GM19372 (cell line): ENCODE results near the gene DNAJC8.

Experiments used
- ATAC-seq: cut with Tn5 transposase; IDR thresholded peaks from one replicate; pipeline ENCODE4 v1.9.1; 2021; ENCODE audit warnings: mild to moderate bottlenecking, low read depth, moderate library complexity; ENCODE audit not compliant: unreplicated experiment

Gene DNAJC8

DNA sequence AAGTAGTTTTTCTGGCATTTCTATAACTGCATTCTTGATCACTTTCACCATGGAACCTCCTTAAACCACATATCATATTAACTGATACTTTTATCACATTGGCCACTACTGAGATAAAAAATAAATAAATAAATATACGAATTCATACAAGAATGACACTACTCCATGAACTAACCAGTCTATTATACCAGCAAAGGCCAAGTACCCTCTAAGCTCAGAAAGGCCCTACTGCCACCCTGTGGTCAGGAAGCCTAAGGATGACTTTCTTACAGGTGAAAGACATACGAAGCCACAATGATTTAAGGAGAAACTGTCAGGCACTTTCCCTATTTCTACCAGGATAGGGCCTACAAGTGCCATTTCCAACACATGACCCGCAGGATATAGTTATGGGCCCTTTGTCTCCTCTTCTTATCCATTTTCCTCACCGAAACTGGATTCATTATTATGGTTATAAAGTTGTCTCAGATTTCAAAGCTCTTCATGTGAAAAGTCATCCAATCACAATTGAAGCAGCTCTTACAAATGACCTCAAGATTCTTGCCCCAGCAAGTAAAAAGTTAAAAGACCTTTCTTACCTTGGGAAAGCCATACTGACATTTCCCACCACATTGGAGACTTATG, 23.9 kb downstream of the DNAJC8 start:
- no peak for ATAC-seq

DNA sequence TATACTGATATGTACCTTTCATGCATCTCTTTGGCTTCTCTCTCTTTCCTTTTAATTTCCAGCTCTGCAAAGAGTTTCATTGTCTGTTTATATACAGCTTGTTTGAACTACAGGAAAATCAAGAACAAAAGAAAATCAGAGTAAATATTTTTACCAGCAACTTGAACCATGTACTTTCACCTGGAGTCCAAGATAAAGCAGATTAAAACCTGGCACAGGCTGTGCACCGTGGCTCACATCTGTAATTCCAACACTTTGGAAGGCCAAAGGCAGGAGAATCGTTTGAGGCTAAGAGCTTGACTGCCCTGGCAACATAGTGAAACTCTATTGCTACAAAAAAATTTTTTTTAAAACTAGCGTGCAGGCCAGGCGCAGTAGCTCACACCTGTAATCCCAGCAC, 27.6 kb downstream of the DNAJC8 start:
- ATAC-seq = no peak

DNA sequence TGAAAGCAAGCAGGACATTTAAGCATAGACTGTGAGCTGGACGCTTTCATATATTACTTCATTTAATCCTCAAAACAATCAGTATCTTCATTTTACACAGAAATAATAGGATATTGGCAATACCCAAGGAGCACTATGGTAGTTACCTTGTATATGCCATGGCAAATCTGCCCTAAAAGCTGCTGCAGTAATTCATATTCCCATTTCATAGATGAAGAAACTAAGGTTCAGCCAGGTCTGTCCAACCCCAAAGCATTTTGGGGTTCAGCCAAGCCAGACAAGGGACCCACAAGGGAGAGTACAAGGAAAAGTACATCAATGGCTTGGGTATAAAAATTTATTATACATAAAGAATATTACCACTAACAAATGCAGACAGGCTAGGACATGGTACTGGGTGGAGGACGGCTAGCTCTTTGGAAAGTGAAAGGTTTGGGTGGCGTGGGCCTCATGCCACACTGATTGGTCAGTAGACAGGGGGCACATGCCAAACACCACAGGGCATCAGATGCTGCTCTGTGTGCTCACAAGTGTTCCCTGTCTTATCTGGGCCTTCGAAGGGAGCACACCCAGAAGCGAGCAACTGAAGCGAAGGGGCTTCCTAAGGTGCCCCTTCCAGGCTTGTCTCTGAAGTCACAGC, 32.5 kb downstream of the DNAJC8 start:
- no peak for ATAC-seq

DNA sequence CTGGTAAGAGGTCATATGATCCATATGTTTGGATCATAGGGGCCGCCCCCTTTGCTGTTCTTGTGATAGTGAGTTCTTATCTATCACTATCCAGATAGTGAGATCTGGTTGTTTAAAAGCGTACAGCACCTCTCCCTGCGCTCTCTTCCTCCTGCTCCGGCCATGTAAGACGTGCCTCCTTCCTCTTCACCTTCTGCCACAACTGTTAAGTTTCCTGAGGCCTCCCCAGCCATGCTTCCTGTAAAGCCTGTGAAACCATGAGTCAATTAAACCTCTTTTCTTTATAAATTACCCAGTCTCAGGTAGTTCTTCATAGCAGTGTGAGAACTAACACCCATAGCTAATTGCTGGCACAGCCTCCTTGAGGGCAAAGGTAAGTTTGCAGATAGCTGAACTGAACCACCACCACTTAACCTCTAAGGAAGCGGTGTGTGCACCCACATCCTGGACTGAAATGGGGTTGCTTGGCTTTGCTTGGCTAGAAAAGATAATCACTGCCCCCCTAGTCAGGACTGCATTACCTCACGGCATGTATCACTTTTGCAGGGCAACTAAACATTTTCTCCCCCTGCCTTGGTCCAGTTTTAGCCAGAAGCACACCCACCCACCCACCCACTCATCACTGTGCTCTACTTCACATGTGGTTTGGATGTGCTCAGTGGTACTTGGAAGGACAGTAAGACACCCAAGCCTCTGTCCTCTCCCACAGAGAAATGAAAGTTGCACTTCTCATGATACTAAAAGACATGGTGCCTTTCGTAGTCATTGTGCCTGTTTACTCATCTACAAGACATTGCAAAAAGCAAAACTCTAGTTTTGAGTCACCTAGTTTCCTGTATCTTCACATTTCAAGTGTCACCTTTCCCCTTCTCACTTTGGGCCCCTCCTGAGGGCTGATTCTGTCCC, 33.2 kb downstream of the DNAJC8 start:
- ATAC-seq = peak; percentile 87

DNA sequence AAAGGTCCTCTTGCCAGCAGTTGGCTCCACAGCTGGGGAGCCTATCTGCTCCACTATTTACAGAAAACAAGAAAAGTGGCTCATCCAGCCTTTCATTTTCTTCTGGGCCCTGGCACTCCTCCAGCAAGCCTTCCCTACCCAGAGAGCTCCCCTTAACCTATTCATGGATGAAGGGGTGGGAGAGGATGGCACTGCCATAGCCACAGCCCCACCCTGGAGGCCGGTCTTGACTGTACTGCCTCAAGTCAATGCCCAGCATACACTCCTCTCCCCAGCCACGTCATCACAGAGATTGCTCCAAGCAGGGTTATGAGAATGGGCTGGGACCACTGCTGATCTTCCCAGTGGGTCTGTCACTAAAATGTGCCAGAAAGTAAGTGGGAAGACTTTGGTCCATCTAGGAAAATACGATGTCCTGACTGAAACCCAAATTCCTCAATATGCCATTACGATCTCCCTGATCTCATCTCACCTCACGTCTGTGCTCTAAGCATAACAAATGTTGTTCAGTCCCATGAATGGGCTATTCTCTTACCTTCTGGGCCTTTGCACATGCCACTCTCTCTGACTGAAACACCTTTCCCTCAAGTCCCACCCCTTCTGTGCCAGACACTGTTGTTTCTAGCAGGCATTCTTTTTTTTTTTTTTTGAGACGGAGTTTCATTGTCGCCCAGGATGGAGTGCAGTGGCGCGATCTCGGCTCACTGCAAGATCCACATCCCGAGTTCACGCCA, 35.0 kb downstream of the DNAJC8 start:
- no peak for ATAC-seq

DNA sequence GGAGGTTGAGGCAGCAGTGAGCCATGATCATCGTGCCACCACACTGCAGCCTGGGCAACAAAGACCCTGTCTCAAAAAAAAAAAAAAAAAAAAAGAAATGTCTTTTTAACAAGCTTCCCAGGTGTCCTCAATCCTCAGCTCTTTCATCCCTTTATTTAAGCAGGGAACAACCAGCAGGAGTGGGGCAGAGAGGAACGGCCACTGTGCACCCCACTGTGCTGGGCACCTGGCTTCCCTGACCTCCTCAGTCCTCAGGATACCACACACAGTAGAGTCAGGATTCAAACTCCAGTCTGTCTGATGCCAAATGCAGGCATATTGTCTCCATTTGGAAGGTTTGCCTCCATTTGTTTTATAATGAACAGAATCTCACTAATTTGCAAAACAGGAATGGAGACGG, 36.5 kb downstream of the DNAJC8 start:
- ATAC-seq = no peak

DNA sequence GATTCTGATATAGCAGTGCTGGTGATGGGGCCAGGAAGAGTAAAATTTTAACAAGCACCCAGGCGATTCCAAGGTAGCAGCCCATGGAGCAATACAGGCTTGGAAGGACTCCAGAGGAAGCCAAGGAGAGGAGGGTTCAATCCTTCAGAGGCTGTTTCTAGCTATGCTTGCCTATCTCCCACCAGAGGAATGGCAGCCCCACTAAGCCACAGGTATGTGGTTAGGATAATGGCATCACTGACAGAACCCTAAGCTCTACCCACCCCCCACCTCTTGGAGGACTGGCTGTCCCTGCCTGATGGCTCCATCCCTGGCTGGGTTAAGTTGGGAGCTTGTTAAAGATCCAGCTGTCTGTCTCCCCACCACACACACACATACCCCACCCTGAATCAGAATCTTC, 37.0 kb downstream of the DNAJC8 start:
- ATAC-seq = no peak

DNA sequence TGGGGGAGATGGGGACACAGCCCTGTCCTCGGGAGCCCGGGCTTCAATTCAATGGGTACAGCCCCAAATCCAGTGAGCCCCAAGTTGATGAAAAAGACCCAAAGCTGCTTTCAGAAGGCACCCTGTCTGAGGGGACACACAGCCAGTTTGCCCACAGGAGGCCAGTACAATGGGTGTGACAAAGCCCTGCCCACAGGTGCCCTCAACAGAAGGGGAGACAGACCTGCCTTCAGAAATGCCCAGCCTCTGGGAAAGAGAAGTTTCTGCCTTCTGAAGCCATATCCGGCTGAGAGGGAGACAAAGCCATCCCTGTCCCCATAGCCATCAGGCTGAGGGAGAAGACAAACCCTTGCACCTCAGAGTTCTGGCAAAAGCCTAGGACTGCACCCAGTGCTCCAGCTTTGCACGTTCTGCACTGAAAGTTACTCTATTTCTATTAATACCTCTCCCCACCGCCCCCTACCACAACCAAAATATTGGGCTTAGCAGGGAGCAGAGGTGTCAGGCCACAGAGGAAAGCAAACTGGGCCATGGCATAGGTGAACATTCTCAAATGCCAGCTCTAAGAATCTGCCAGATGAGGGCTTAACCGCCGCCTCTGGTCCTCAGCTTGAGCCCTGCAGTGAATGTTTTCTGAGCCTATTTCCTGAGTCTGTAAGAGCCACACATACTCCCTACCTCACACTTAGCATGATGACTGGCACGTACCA, 38.3 kb downstream of the DNAJC8 start:
- no peak for ATAC-seq

DNA sequence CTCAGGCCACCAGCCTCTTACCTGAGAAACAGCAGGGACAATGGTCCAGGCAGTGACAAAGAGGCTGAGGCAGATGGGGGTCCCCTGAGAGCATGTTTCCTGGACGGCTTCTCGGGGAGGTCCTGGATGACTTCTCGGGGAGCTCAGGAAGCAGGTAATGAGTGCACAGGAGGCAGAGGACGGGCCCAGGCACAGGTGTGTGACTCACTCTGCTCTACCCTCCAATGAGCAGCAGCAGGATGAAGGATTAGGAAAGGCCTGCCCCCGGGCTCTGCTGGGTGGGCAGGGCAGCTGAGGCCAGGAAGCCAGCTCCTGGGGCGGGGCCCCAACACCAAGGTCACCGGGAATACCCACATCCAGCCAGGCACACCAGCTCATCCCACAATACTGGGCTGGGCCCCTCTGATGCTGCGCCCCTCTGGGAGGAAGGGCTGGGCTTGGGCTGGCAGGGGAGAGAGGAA, 39.1 kb downstream of the DNAJC8 start:
- ATAC-seq = no peak

DNA sequence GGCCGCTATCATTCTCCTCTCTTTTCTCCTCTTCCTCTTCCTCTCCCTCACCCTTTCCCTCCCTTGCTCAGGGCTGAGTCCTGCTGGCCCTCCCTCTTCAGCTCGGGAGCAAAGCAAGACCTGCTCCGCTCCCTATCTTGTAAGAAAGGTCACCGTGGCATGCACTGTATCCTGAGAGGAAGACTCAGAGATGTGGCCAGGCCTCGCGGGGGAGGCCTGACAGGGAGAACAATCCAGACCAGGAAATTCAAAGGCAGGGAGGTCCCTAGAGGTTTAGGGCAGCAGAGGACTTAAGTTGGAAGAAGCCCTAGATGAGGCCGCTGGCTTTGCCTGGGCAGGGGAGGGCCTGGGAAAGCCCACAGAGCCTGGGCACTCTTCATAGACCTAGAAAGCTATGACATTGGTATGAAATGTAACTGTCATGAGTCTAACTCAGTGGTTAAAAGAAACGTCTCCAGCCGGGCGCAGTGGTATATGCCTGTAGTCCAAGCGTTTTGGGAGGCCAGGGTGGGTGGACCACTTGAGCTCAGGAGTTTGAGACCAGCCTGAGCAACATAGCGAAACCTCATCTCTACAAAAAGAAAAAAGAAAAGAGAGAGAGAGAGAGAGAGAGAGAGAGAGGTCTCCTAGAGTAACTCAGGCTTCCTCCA, 41.7 kb downstream of the DNAJC8 start:
- no peak for ATAC-seq

DNA sequence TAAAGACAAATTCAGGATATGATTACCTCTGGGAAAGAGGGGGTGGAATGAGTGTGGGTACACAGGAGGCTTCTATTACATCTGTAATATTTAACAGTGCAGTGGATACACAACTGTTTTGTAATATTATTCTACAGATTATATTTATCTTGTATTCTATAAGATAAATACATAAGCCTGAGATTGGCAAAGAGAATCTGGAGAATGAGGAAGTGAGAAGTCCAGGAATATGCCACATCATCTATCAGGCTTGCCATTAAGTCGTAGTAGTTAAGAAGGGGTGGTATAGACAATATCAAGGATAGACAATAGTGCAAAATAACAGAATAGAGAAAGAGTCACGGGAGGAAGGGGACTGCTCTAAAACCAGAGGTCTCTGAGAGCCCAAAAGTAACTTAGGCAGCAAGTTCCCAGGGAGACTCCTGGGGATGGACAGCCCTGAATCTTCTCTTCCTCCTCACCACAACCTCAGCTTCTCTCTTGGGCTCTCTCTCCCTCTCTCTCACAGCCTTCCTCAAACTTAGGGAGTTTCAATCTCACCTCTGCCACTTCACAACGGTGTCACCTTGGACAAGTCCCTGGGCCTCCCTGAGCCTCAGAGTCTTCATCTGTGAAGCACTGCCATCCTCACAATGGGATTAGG, 42.4 kb downstream of the DNAJC8 start:
- ATAC-seq = no peak

DNA sequence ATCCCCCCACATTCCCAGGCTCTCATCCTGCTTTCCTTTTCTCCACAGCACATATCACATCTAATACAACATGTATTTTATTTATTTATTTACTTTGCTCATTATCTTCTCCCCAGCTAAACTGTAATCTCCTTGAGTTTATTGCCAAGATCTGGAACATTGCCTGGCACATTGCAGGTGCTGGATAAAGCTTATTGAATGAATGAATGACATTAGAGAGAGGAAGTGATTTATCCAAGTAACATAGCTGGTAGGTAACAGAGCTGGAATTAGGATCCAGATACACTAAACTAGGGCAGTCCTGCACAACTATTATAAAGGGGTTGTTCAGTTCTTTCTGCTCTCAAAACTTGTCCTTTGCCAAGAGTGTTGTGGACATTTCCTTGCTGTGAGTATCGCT, 47.8 kb downstream of the DNAJC8 start:
- ATAC-seq = no peak

DNA sequence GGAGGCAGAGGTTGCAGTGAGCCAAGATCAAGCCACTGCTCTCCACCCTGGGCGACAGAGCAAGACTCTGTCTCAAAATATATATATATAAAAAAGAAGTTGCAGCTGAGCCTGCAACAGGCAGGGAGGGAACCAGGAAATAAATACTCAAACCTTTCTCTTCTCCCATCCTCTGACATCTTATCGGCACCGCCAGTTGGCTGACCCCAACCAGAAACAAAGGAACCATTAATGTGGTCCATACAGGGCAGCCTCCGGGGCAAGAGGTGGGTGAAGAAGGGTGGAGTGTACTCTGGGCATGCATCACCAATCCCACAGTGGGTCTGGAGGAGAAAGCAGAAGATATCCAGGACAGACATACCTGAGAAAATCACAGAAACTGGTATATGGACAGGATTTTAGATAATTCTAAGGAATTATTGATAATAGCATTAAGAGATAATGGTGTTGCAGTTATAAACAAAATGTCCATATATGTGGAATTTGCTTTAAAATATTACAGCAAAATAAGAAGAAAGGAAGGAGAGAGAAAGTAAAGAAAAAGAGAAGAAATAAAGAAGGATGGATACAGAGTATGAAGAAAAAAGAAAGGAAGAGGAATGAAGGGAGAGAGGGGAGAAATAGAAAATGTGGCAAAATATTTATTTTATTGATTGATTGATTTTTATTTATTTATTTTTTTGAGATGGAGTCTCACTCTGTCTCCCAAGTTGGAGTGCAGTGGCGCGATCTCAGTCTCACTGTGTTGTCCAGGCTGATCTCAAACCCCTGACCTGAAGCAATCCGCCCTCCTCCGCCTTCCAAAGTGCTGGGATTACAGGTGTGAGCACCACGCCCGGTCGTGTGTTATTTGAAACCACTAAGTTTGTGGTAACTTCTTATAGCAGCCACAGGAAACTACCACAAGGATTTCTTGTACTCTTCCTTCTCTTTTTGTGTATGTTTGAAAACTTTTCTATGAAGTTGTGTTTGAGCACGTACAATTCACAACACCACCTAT, 52.2 kb downstream of the DNAJC8 start:
- no peak for ATAC-seq

DNA sequence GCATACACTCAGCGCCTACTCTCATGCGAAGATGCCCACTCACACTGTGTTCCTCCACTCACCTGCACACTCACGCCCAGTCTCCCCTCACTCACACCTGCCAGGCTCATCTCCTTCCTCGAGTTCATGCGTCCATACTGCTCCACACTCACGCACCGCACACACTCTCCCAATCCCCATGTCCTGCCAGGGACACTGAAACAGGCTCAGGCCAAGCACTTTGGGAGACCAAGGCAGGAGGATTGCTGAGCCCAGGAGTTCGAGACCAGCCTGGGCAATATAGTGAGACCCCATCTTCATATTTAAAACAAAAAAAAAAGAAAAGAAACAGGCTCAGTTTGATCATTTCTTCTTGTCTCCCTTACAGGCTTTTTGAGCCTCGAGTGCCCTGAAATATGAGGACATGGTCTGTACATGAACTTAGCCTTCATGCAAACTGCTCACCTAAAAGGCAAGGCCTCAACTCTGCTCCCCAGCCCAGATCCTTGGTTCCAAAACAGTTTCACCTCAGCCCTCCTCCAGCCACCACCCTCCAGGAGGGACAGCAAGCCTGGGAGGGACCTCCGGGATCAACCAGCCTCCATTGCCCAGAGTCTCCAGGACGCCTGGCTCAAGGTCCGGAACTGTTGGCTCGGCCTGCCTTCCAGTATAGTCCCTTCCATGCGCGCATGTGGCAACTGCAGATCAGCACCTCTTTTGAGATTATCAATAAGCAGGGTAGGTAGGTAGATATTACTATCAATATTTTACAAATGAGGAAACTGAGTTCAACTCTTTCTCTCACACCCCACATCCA, 53.9 kb downstream of the DNAJC8 start:
- no peak for ATAC-seq

DNA sequence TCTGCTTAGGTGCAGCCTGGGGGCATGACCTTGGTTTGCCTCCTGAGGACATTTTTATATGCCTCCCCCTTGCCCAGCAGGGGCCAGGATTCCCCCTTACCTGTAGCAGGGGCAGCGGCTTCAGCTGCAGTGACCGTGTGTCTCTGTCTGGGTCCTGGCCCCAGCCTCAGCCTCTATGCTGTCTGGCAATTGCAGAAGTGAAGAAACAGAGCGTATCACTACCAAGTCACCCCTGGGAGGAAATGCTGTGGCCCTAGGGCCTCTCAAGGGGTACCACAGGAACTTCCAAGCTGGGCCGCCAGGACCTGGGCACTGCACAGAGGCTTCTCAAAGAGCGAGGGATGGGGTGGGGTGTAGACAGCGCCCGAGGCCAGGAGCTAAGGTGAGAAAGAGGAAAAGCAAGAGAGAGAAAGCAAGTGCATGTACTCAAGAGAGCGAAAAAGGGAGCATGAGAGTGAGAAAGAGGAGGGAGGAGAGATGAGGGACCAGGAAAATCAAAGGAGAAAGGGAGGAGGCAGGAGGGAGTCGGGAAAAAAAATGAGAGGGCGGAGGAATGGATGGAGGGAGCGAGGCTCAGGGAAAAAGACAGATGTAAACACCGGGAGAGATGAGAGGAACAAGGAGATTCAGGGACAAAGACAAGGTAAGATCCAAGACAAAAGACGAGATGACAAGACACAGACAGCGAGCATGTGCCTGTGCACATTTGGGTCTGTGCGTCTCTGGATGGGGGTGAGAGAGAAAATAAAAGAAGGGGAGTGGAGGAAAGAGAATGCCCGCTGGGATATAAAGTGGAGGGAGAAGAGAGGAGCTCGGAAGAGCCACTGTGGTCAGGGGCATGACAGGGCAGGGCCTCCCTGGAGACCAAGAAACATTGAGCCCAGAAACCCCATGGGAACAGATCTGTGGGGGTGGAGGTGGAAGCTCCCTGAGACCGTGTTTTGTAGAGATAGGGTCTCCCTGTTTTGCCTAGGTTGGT, 56.0 kb downstream of the DNAJC8 start, which contains the start of gene PTAFR:
Gene PTAFR, minus strand, starts transcription at position 199 of the 979 bp plus-strand sequence. CDS start 25,669 bp downstream, outside the sequence.
- no peak for ATAC-seq

DNA sequence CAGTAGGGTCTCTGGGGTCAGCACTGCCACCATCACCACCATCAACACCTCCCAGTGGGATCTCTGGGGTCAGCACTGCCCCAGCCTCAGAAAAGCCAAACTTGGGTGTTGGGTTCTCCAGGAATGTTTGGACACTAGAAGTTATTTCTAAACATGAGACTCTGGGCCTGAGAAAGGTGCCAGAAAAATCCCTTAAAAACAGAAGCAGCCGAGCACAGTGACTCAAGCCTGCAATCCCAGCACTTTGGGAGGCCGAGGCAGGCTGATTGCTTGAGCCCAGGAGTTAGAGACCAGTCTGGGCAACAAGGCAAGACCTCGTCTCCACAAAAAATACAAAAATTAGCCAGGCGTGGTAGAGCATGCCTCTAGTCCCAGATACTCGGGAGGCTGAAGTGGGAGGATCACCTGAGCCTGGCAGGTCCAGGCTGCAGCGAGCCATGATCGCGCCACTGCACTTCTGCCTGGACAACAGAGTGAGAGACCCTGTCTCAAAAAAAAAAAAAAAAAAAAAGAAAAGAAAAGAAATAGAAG, 56.8 kb downstream of the DNAJC8 start:
- no peak for ATAC-seq
